ENCODE data around the gene RIBC2. TPM values are rescaled to one million over a fixed set of nuclear protein-coding genes. Genes with fewer than 3 reads are reported as not detected.

The RIBC2 gene
- polyA plus RNA-seq, 1 donor (not counting 4 experiments of a cell fraction or from before 2014, with no cell fraction given), result 0.12 TPM

DNA sequence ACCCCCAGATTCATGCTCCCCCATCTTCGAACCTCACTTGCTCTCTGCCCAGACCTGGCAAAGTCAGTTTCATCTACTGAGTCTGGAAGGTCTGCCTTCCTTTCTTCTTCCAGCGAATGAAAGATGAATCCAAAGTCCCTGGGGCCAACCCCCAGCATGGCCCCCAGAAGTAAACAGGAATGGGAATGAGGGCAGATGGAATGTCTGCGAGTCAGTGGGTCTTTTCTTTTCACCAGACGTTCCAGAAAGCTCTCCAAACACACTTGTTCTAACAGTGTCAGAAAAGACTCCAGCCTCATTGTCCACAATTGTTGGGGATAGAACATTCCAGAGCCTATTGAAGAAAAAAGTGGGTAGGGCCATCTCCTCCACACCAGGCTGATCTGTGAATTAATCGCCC is 28.6 kb downstream of the RIBC2 start:
- dilution Hi-C loops (cut with MboI; ENCODE audit: extremely low pct_ligation_motif_present, low sequenced_read_pairs), result no loop called here
- DNase-seq (ENCODE audit: low read depth, low spot score) (no peak), FAIRE-seq (no peak)
- H3K36me3 ChIP-seq (ENCODE audit: control insufficient read depth in 2 of 2, extremely low read depth in 1 of 2, insufficient read depth in 2 of 2, low read length in 2 of 2), result no peaks in the 10 kb centered on the region
- no peak for TF ChIP-seq EZH2 (IDR thresholded peaks at IDR 0.05; ENCODE audit: low read length)
- TF ChIP-seq, protein P1, sequence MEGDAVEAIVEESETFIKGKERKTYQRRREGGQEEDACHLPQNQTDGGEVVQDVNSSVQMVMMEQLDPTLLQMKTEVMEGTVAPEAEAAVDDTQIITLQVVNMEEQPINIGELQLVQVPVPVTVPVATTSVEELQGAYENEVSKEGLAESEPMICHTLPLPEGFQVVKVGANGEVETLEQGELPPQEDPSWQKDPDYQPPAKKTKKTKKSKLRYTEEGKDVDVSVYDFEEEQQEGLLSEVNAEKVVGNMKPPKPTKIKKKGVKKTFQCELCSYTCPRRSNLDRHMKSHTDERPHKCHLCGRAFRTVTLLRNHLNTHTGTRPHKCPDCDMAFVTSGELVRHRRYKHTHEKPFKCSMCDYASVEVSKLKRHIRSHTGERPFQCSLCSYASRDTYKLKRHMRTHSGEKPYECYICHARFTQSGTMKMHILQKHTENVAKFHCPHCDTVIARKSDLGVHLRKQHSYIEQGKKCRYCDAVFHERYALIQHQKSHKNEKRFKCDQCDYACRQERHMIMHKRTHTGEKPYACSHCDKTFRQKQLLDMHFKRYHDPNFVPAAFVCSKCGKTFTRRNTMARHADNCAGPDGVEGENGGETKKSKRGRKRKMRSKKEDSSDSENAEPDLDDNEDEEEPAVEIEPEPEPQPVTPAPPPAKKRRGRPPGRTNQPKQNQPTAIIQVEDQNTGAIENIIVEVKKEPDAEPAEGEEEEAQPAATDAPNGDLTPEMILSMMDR (optimal IDR thresholded peaks at IDR 0.05 in 1 of 3, IDR thresholded peaks at IDR 0.05 in 1 of 3, conservative IDR thresholded peaks at IDR 0.05 in 1 of 3; ENCODE audit: extremely low read depth in 1 of 3, insufficient read depth in 2 of 3, low read length in 3 of 3), result no peak
- H3K79me2 ChIP-seq (ENCODE audit: control insufficient read depth, insufficient read depth, low read length), result no peaks in the 10 kb centered on the region
- H3K9ac ChIP-seq (ENCODE audit: control insufficient read depth, extremely low read depth, insufficient read depth, low read length), result no peak overlapping the region
- no peak overlapping the region for H3K4me2 ChIP-seq (ENCODE audit: control insufficient read depth, extremely low read depth, insufficient read depth, low read depth, low read length)
- no peaks in the 10 kb centered on the region for H3K9me3 ChIP-seq (ENCODE audit: control insufficient read depth, low read depth, low read length)
- no peak overlapping the region for H3K27ac ChIP-seq (ENCODE audit: control insufficient read depth, insufficient read depth, low read length)
- peaks cover 6% of the 10 kb centered on the region for H3K4me1 ChIP-seq (ENCODE audit: control insufficient read depth, extremely low read depth, insufficient read depth, low read length)
- H2AFZ ChIP-seq (ENCODE audit: control insufficient read depth, low read length), result no peak overlapping the region
- no peaks in the 10 kb centered on the region for H3K27me3 ChIP-seq (ENCODE audit: control insufficient read depth, extremely low read depth, insufficient read depth, low read length)
- no peaks in the 10 kb centered on the region for H4K20me1 ChIP-seq (ENCODE audit: control insufficient read depth, extremely low read depth, insufficient read depth, low read length)
- H3K9me1 ChIP-seq (ENCODE audit: control insufficient read depth, extremely low read depth, insufficient read depth, low read length), result no peaks in the 10 kb centered on the region
- no peak overlapping the region for H3K4me3 ChIP-seq (ENCODE audit: control insufficient read depth in 2 of 3, extremely low read depth in 1 of 3, insufficient read depth in 2 of 3, low read depth in 1 of 3, low read length in 3 of 3)

DNA sequence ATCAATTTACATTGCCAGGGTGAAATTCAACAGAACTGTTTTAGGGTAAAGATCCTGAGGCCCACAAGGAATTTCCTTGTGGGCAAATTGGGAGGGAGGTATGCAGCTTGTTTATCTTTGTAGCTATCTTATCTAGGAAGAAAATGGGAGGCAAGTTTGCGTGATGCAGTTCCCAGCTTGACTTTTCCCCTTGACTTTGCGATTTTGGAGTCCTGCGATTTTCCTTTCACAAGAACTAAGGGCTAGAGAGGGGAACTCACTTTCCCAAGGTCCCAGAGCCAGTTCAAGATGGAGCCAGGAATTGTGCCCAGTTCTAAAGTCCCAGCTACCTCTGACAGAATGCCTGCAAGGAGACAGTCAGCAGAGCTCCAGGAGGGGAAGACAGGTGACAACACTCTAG is 30.7 kb downstream of the RIBC2 start:
- no peak overlapping the region for H3K9ac ChIP-seq (ENCODE audit: control insufficient read depth, extremely low read depth, insufficient read depth, low read length)
- no peak for TF ChIP-seq EZH2 (IDR thresholded peaks at IDR 0.05; ENCODE audit: low read length)
- TF ChIP-seq, protein P1 (optimal IDR thresholded peaks at IDR 0.05 in 1 of 3, IDR thresholded peaks at IDR 0.05 in 1 of 3, conservative IDR thresholded peaks at IDR 0.05 in 1 of 3; ENCODE audit: extremely low read depth in 1 of 3, insufficient read depth in 2 of 3, low read length in 3 of 3), result no peak
- H4K20me1 ChIP-seq (ENCODE audit: control insufficient read depth, extremely low read depth, insufficient read depth, low read length), result no peaks in the 10 kb centered on the region
- no peaks in the 10 kb centered on the region for H3K27me3 ChIP-seq (ENCODE audit: control insufficient read depth, extremely low read depth, insufficient read depth, low read length)
- peaks cover 6% of the 10 kb centered on the region for H3K4me1 ChIP-seq (ENCODE audit: control insufficient read depth, extremely low read depth, insufficient read depth, low read length)
- H3K36me3 ChIP-seq (ENCODE audit: control insufficient read depth in 2 of 2, extremely low read depth in 1 of 2, insufficient read depth in 2 of 2, low read length in 2 of 2), result no peaks in the 10 kb centered on the region
- no peak for DNase-seq (ENCODE audit: low read depth, low spot score)
- H3K9me3 ChIP-seq (ENCODE audit: control insufficient read depth, low read depth, low read length), result no peaks in the 10 kb centered on the region
- H3K79me2 ChIP-seq (ENCODE audit: control insufficient read depth, insufficient read depth, low read length), result no peaks in the 10 kb centered on the region
- H3K27ac ChIP-seq (ENCODE audit: control insufficient read depth, insufficient read depth, low read length), result no peak overlapping the region
- H3K4me3 ChIP-seq (ENCODE audit: control insufficient read depth in 2 of 3, extremely low read depth in 1 of 3, insufficient read depth in 2 of 3, low read depth in 1 of 3, low read length in 3 of 3), result no peak overlapping the region
- H2AFZ ChIP-seq (ENCODE audit: control insufficient read depth, low read length), result no peak overlapping the region
- FAIRE-seq, result no peak
- no peaks in the 10 kb centered on the region for H3K9me1 ChIP-seq (ENCODE audit: control insufficient read depth, extremely low read depth, insufficient read depth, low read length)
- H3K4me2 ChIP-seq (ENCODE audit: control insufficient read depth, extremely low read depth, insufficient read depth, low read depth, low read length), result no peak overlapping the region
- dilution Hi-C loops (cut with MboI; ENCODE audit: extremely low pct_ligation_motif_present, low sequenced_read_pairs), result no loop called here

All from keratinocyte (primary cell).